GM10266 (cell line): ENCODE measurements around the gene TTC28.

Experiments used
- DNase-seq: peaks from one replicate; pipeline ENCODE4 v3.0.0; 2012; ENCODE audit errors: extremely low spot score
- TF ChIP-seq, protein P1 (sequence below): IDR thresholded peaks from 2 replicates; pipeline ENCODE4 v1.5.1; 2012; ENCODE audit warnings: mild to moderate bottlenecking, low read depth; ENCODE audit not compliant: control insufficient read depth, insufficient read depth; ENCODE audit errors: missing control alignments

The TTC28 gene

DNA sequence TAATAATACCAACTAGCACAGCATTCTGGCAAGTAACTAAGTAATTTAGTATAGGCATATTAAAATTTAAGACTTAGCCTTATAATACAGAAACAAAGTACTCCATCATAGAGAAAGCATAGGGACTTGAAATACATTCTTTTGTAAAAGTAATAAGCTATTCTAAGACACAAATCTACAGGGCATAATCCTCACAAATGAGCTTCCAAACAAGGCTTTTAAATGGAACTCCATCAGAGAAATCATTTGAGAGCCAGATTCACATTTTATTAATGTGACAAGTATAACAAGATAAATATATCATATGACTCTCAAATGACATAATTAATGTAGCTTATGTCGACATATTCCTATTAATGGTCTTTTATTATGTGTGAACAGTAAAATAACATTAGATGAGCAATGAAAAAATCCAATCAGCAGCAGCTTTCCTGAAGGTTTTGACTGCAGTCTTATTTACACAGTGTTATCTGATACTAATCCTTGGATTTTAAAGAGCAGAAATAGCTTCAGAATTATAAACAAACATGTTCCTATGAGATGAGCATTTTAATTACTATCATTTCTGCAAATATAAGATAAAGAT lies 241.4 kb downstream of the TTC28 start:
- DNase-seq: no peak
- TF ChIP-seq, protein P1, sequence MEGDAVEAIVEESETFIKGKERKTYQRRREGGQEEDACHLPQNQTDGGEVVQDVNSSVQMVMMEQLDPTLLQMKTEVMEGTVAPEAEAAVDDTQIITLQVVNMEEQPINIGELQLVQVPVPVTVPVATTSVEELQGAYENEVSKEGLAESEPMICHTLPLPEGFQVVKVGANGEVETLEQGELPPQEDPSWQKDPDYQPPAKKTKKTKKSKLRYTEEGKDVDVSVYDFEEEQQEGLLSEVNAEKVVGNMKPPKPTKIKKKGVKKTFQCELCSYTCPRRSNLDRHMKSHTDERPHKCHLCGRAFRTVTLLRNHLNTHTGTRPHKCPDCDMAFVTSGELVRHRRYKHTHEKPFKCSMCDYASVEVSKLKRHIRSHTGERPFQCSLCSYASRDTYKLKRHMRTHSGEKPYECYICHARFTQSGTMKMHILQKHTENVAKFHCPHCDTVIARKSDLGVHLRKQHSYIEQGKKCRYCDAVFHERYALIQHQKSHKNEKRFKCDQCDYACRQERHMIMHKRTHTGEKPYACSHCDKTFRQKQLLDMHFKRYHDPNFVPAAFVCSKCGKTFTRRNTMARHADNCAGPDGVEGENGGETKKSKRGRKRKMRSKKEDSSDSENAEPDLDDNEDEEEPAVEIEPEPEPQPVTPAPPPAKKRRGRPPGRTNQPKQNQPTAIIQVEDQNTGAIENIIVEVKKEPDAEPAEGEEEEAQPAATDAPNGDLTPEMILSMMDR: no peak

DNA sequence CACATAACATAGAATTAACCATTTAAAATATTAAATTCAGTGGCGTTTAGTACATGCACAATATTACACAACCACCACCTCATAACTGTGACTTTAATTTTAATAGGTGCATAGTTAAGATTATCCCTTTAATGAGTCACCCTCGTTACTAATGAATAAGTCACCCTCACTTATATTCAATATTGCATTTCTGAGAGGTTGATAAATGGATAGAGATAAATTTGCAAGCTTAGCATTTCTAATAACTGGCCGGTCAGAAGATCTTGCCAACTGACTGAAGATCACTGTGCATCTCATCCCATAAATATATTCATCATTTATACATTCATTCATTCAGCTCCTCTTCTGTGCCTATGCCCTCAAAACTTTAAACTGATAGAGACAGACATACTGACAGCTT lies 243.7 kb downstream of the TTC28 start:
- TF ChIP-seq, protein P1: no peak
- no peak for DNase-seq

DNA sequence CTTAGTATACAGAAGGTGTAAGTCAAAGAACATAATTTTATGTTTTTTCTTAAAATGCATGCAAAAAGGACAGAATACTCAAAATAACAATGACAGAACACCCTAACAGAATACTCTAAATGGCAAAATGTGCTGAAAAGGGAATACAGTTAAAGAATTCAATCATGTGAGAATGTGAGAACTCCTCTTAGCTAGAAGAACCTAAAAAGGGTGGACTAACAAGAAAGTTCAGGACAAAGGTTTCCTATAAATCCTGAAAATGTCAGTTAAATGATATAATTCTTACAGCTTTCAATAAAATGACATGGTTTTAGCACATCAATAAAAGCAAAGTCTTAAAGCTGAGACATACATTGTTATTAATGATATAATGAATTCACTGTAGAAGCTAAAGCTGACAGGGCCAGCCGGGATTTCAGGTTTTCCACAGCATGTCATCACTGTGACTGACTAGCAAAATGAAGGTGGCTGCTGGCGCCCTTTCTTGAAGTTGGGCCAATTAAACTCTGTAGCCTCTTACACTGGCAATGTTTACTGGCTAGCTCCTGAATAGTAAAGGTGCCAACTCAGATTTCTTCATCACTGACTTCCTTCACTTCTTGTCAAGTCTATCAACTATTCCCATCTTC lies 244.4 kb downstream of the TTC28 start:
- no peak for DNase-seq
- TF ChIP-seq, protein P1: no peak

DNA sequence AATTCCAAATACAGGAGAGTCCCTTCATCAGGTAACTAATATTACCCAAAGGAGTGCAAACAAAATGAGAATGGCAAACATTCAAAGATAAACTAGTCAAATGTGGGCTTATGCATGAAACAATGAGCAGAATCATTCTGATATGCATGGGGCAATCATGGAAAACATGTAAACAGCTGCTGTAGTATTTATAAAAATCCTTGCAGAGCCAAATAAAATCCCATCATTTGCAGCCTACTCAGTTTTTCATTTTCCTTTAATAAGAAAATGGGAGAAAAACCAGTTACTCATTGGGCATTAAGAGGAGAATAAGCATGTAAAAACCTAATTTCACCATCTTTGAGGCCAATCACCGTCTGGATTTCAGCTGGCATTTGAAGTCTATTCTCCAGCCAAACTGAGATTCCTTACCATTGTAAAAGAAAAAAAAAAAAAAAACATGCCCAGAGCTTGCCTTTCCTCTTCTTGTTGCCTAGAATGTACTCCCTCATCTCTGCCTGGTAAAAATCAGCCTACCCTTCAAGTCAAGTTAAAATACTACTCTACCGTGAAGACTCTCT lies 249.1 kb downstream of the TTC28 start:
- TF ChIP-seq, protein P1: no peak
- no peak for DNase-seq

DNA sequence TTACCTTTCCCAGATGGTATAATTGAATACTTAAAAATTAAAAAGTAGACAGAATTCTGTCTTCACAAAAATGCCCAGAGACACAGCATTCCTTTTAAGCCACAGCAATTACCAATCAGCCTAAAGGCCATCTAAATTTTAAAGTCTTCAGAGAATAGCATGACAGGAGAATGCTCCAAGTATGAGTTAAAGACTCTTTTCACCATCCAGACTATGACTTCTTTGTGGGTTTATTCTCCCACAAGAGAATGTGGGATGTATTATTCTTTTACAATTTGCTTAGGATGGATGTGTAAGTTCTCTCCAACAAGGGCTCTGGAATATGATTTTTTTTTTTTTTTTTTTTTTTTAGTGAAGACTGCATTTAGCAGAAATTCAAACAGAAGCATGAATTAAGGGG lies 249.9 kb downstream of the TTC28 start:
- TF ChIP-seq, protein P1: no peak
- no peak for DNase-seq

DNA sequence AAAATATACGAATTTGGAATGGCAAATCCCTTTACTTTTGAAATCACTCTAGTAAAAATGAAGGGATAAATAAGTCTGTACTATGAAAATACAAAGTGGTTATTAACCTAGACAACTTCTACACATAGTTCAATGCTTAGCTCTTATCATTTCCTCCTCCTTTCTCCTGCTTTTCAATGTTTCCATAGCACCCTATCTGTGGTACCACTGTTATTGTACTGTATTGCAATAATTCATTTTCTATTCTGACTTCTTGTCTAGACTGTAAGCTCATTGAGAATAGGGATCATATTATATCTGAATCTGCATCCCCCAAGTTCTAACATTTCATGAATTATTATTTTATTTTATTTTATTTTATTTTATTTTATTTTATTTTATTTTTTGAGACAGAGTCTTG lies 251.4 kb downstream of the TTC28 start:
- DNase-seq: no peak
- TF ChIP-seq, protein P1: no peak
